Right lobe of liver (tissue), 4 donors: Measurements from ENCODE around the gene SETD5.

Experiments used
- CTCF ChIP-seq, 4 donors: fragments of 200-600 bp in 3 of 4; fragments of 450-650 bp in 1 of 4; IDR thresholded peaks; one replicate each; pipeline versions ENCODE4 v1.5.1 to v1.8.0; 2016 to 2022; ENCODE audit warnings: antibody characterized with exemption in 4 of 4, mild to moderate bottlenecking in 2 of 4
- POLR2A ChIP-seq: fragments of 450-650 bp; IDR thresholded peaks from one replicate; pipeline ENCODE4 v1.6.1; 2017; ENCODE audit warnings: antibody characterized with exemption, mild to moderate bottlenecking
- donor health status: DM: no; HTN: no; CAD: no.
- donor health status: DM: no; HTN: no; CAD: no.
- donor health status: DM: no; HTN: yes; CAD: no.

- TF ChIP-seq CTCF (IDR thresholded peaks at IDR 0.05): no peak
- no peak for TF ChIP-seq POLR2A
These were observed 41.9 kb downstream of the SETD5 start for GRCh38 chr3:9439331-9439730.
